Stomach (tissue), 4 donors: ENCODE measurements around the gene BBX.

ENCODE experiments used
- CTCF ChIP-seq, 7 experiments: fragments of 450-650 bp in 4 of 7; fragments of 200-600 bp in 3 of 7; sonication (generic) in 3 of 7; IDR thresholded peaks; one replicate each; pipeline ENCODE4 v1.5.1; 2016 to 2019; ENCODE audit warnings: antibody characterized with exemption in 7 of 7, control low read depth in 2 of 7, mild to moderate bottlenecking in 1 of 7
- EP300 ChIP-seq: sonication (generic); formaldehyde crosslinking; IDR thresholded peaks from one replicate; pipeline ENCODE4 v1.6.1; 2017; ENCODE audit warnings: antibody characterized with exemption
- POLR2A ChIP-seq, 4 donors: fragments of 450-650 bp; IDR thresholded peaks; one replicate each; pipeline ENCODE4 v1.6.1; 2016; ENCODE audit warnings: antibody characterized with exemption in 4 of 4, control low read depth in 2 of 4, mild to moderate bottlenecking in 1 of 4, moderate library complexity in 1 of 4
- POLR2AphosphoS5 ChIP-seq, 3 donors: sonication (generic); formaldehyde crosslinking; IDR thresholded peaks; one replicate each; pipeline ENCODE4 v1.6.1; 2016; ENCODE audit warnings: antibody characterized with exemption in 3 of 3

- TF ChIP-seq CTCF (IDR thresholded peaks at IDR 0.05) (no peak), POLR2A (IDR thresholded peaks at IDR 0.05) (no peak), POLR2AphosphoS5 (IDR thresholded peaks at IDR 0.05) (no peak), EP300 (no peak)
These were observed 299.5 kb downstream of the BBX start for GRCh38 chr3:107822308-107822707.
